Type B pancreatic cell (in vitro differentiated cells): ENCODE data around the gene PCDHB14. TPM values are rescaled to one million over a fixed set of nuclear protein-coding genes. Genes with fewer than 3 reads are reported as not detected.
"Not testable (repeated sequence)": the region's sequence is repeated elsewhere in the genome, so short reads cannot be mapped to it uniquely, and the experiment has no call there.

Experiments
- DNase-seq: peaks from one replicate; pipeline ENCODE4 v3.0.0; 2021; ENCODE audit warnings: mixed read lengths; ENCODE audit not compliant: unreplicated experiment; ENCODE audit errors: extremely low spot score
- H3K27ac Mint-ChIP-seq: 2 replicates; pipeline ENCODE4 v1.8.0; 2021; ENCODE audit warnings: mild to moderate bottlenecking, mixed read lengths
- H3K27me3 Mint-ChIP-seq: 2 replicates; pipeline ENCODE4 v1.8.0; 2021; ENCODE audit warnings: mixed read lengths
- H3K36me3 Mint-ChIP-seq: 2 replicates; pipeline ENCODE4 v1.8.0; 2021; ENCODE audit warnings: mixed read lengths
- H3K4me1 Mint-ChIP-seq: one replicate; pipeline ENCODE4 v1.8.0; 2021; ENCODE audit warnings: mixed read lengths; ENCODE audit not compliant: unreplicated experiment
- H3K4me3 Mint-ChIP-seq: 2 replicates; pipeline ENCODE4 v1.8.0; 2021; ENCODE audit warnings: mild to moderate bottlenecking, mixed read lengths
- H3K9me3 Mint-ChIP-seq: 2 replicates; pipeline ENCODE4 v1.8.0; 2021; ENCODE audit warnings: mixed read lengths
- CTCF ChIP-seq: fragments of 200-600 bp; sonication (generic); conservative IDR thresholded peaks from 2 replicates; pipeline ENCODE4 v1.5.0; 2021; ENCODE audit warnings: antibody characterized with exemption, mild to moderate bottlenecking
- total RNA-seq: library from RNA; stranded (reverse); gene quantifications from 2 replicates; pipeline ENCODE4 v1.2.1, GENCODE V29; 2021; ENCODE audit warnings: low replicate concordance

The PCDHB14 gene
- total RNA-seq, 1 donor from 2014 or later = 3.1 TPM

- no peak overlapping the region for H3K27ac Mint-ChIP-seq
- H3K4me3 Mint-ChIP-seq = no peak overlapping the region
- H3K9me3 Mint-ChIP-seq = peaks cover 4% of the 10 kb centered on the region
- no peaks in the 10 kb centered on the region for H3K27me3 Mint-ChIP-seq
- TF ChIP-seq CTCF = no peak
- DNase-seq = no peak
- H3K36me3 Mint-ChIP-seq = peaks cover 4% of the 10 kb centered on the region
- H3K4me1 Mint-ChIP-seq = no peaks in the 10 kb centered on the region
Observed at GRCh38 chr5:141196363-141196762, 26.8 kb upstream of the PCDHB14 start.

- H3K9me3 Mint-ChIP-seq = no peaks in the 10 kb centered on the region
- peaks cover 4% of the 10 kb centered on the region for H3K36me3 Mint-ChIP-seq
- no peaks in the 10 kb centered on the region for H3K27me3 Mint-ChIP-seq
- H3K27ac Mint-ChIP-seq = no peak within 1 kb of the TSS
- TF ChIP-seq CTCF = peak; percentile 53
- DNase-seq = no peak
- peak within 1 kb of the TSS; percentile 74 for H3K4me3 Mint-ChIP-seq
- no peaks in the 10 kb centered on the region for H3K4me1 Mint-ChIP-seq
Observed at GRCh38 chr5:141199359-141200235, 23.5 kb upstream of the PCDHB14 start, which contains the start of gene PCDHB11. TSS of gene PCDHB11 (plus strand) at chr5:141199627. CDS start at chr5:141199775, 148 bp downstream.

- not testable (repeated sequence) for H3K27me3 Mint-ChIP-seq, H3K36me3 Mint-ChIP-seq, H3K27ac Mint-ChIP-seq, H3K4me1 Mint-ChIP-seq, H3K4me3 Mint-ChIP-seq, H3K9me3 Mint-ChIP-seq, DNase-seq
Observed at GRCh38 chr5:141201126-141201525, 22.0 kb upstream of the PCDHB14 start.

GRCh38 chr5:141201646-141202045 lies 21.5 kb upstream of the PCDHB14 start:
- H3K4me3 Mint-ChIP-seq, H3K36me3 Mint-ChIP-seq, H3K9me3 Mint-ChIP-seq, H3K27me3 Mint-ChIP-seq, H3K4me1 Mint-ChIP-seq, H3K27ac Mint-ChIP-seq, DNase-seq: not testable (repeated sequence)

- H3K36me3 Mint-ChIP-seq = no peaks in the 10 kb centered on the region
- peaks cover under 1% of the 10 kb centered on the region for H3K9me3 Mint-ChIP-seq
- DNase-seq = no peak
- H3K27ac Mint-ChIP-seq = no peak within 1 kb of the TSS
- TF ChIP-seq CTCF = peak; percentile 45
- H3K4me1 Mint-ChIP-seq = no peaks in the 10 kb centered on the region
- no peaks in the 10 kb centered on the region for H3K27me3 Mint-ChIP-seq
- peak within 1 kb of the TSS; percentile 80 for H3K4me3 Mint-ChIP-seq
Observed at GRCh38 chr5:141208478-141208877, 14.7 kb upstream of the PCDHB14 start, which contains the start of gene PCDHB12. TSS of gene PCDHB12 (plus strand) at chr5:141208719. CDS start at chr5:141208908, 189 bp downstream.

- H3K4me1 Mint-ChIP-seq, H3K4me3 Mint-ChIP-seq, DNase-seq, H3K27ac Mint-ChIP-seq, H3K36me3 Mint-ChIP-seq, H3K9me3 Mint-ChIP-seq, H3K27me3 Mint-ChIP-seq: not testable (repeated sequence)
Observed at GRCh38 chr5:141210281-141210680, 12.9 kb upstream of the PCDHB14 start.

GRCh38 chr5:141210849-141211248 lies 12.3 kb upstream of the PCDHB14 start:
- not testable (repeated sequence) for H3K4me3 Mint-ChIP-seq, H3K4me1 Mint-ChIP-seq, H3K36me3 Mint-ChIP-seq, DNase-seq, H3K9me3 Mint-ChIP-seq, H3K27me3 Mint-ChIP-seq, H3K27ac Mint-ChIP-seq
